PC-3 (cell line): ENCODE results near the gene THUMPD2.

Source experiments
- EZH2phosphoT487 ChIP-seq: fragments of 300-600 bp; sonication (generic); IDR thresholded peaks from 2 replicates; pipeline ENCODE4 v1.6.1; 2018; ENCODE audit warnings: mild to moderate bottlenecking, antibody characterized with exemption, low read length, borderline replicate concordance
- TF ChIP-seq, protein P1 (sequence below): fragments of 300-600 bp; sonication (generic); conservative IDR thresholded peaks from 2 replicates; pipeline ENCODE4 v1.5.1; 2017; ENCODE audit warnings: antibody characterized with exemption, low read depth, mild to moderate bottlenecking, low read length

DNA sequence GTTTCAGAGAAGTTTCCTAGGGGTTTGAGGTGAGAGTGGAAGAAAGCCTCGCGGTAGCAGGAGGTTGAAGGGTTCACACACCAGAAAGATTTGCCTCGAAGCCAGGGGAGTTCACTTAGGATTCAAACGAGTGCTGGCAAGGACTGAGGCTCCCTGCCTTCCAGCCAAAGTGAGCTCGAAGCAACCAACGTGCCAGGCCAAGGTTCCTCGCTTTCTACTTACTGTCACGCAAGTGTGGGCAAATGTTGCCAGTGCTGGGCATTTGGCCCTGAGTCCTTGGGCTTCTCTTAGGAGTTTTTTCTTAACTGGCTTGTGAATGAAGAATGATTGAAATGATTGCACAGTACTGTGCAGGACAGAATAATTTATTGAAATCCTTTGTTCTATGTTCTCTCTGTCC is 59.7 kb downstream of the THUMPD2 start:
- TF ChIP-seq, protein P1, sequence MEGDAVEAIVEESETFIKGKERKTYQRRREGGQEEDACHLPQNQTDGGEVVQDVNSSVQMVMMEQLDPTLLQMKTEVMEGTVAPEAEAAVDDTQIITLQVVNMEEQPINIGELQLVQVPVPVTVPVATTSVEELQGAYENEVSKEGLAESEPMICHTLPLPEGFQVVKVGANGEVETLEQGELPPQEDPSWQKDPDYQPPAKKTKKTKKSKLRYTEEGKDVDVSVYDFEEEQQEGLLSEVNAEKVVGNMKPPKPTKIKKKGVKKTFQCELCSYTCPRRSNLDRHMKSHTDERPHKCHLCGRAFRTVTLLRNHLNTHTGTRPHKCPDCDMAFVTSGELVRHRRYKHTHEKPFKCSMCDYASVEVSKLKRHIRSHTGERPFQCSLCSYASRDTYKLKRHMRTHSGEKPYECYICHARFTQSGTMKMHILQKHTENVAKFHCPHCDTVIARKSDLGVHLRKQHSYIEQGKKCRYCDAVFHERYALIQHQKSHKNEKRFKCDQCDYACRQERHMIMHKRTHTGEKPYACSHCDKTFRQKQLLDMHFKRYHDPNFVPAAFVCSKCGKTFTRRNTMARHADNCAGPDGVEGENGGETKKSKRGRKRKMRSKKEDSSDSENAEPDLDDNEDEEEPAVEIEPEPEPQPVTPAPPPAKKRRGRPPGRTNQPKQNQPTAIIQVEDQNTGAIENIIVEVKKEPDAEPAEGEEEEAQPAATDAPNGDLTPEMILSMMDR, result no peak
- TF ChIP-seq EZH2phosphoT487, result no peak
